Neuron (in vitro differentiated cells): Measurements from ENCODE around the gene BHLHE23.

Source experiments
- H2AFZ ChIP-seq: one replicate; pipeline ENCODE4 v1.6.1; 2013; ENCODE audit warnings: low read depth, mild to moderate bottlenecking, inconsistent platforms, low read length, moderate library complexity
- H3K27me3 ChIP-seq: one replicate; pipeline ENCODE4 v1.6.1; 2013; ENCODE audit warnings: low read length; ENCODE audit not compliant: insufficient read depth
- H3K36me3 ChIP-seq: one replicate; pipeline ENCODE4 v1.6.1; 2013; ENCODE audit warnings: low read length; ENCODE audit not compliant: insufficient read depth
- H3K4me1 ChIP-seq: one replicate; pipeline ENCODE4 v1.6.1; 2013; ENCODE audit warnings: low read length; ENCODE audit not compliant: insufficient read depth
- H3K4me3 ChIP-seq: 2 replicates; pipeline ENCODE4 v1.5.1; 2013; ENCODE audit warnings: mild to moderate bottlenecking, low read length, moderate library complexity
- H3K9me3 ChIP-seq: one replicate; pipeline ENCODE4 v1.6.1; 2013; ENCODE audit warnings: low read length

The BHLHE23 gene

DNA sequence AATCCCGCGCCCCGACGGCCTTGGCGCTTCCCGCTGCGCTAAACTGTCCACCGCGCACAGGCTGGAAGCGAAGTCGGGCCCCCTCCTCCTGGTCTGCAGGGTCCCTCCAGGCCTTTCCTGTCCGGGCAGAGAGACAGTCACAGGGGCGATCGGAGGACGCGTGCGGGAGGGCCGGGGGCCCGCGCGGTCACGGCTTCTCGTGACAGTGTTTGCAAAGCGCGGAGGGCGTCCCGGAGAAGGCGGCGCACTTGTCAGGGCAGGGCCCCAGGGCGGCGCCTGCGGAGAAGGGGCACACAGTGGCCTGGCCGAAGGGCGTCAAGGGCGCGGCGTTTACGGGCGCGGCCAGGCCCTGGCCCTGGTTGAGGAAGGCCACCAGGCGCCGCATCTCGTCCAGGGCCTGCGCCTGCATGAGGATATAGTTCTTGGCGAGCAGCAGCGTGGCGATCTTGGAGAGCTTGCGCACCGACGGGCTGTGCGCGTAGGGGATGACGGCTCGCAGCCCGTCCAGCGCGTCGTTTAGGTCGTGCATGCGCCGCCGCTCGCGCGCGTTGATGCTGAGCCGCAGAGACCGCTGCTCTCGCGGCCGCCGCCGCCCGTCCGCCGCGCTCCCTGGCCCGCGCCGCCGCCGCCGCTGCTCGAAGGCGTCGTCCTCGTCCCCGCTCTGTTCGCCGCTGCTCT, 763 bp downstream of the BHLHE23 start:
- Histone ChIP-seq H3K9me3 (no peaks in the 10 kb centered on the region), H3K4me3 (no peak overlapping the region), H3K27me3 (peaks cover 74% of the 10 kb centered on the region), H2AFZ (no peak overlapping the region), H3K36me3 (no peaks in the 10 kb centered on the region), H3K4me1 (peaks cover 7% of the 10 kb centered on the region)

- Histone ChIP-seq H3K36me3 (no peaks in the 10 kb centered on the region), H3K27me3 (peaks cover 80% of the 10 kb centered on the region), H3K9me3 (no peaks in the 10 kb centered on the region), H3K4me1 (peaks cover 7% of the 10 kb centered on the region), H2AFZ (no peak overlapping the region), H3K4me3 (no peak overlapping the region)
Observed at GRCh38 chr20:63005365-63005861, 1.4 kb downstream of the BHLHE23 start.

DNA sequence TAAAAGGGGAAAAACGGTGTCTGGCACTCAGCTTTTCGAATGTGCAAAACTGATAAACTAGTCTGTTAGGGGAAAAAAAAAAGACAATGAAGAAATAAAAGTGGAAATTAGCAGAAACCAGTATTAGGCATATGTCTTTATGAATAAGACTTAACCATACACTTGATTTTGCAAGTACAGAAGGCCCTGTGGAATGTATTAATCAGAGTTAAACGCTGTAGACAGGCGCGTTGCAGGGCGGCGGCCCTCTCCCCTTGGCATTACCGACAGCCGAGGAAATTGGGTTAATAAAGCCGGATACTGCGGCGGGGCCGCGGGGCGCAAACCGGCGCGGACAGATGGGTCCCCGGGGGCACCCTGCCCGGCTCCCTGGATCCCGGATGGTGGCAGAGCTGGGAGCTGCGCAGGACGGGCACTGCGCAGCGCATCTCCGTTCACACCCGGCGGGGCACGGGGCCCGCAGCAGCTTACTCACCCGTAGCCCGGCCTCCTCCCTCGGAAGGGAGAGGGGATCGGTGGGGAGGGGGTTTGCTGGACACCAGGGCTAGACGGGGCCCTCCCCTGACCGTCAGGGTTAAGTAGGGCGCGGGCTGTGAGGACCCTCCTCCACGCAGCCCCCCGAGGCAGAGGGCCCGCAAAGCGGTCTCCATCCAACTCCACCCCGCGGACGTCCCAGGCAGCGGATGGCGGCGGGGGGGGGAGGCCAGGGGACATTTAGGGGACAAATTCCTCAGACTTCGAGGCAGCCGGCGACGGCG, 2.0 kb downstream of the BHLHE23 start:
- H3K9me3 ChIP-seq, result peaks cover 4% of the 10 kb centered on the region
- no peaks in the 10 kb centered on the region for H3K36me3 ChIP-seq
- no peak overlapping the region for H2AFZ ChIP-seq
- H3K4me3 ChIP-seq, result no peak overlapping the region
- H3K27me3 ChIP-seq, result peaks cover 86% of the 10 kb centered on the region
- H3K4me1 ChIP-seq, result peaks cover 7% of the 10 kb centered on the region

- peaks cover 8% of the 10 kb centered on the region for H3K9me3 ChIP-seq
- no peak overlapping the region for H3K4me3 ChIP-seq
- H3K4me1 ChIP-seq, result peaks cover 5% of the 10 kb centered on the region
- peaks cover 92% of the 10 kb centered on the region for H3K27me3 ChIP-seq
- no peaks in the 10 kb centered on the region for H3K36me3 ChIP-seq
- H2AFZ ChIP-seq, result no peak overlapping the region
Observed at GRCh38 chr20:63003546-63003945, 3.2 kb downstream of the BHLHE23 start.

DNA sequence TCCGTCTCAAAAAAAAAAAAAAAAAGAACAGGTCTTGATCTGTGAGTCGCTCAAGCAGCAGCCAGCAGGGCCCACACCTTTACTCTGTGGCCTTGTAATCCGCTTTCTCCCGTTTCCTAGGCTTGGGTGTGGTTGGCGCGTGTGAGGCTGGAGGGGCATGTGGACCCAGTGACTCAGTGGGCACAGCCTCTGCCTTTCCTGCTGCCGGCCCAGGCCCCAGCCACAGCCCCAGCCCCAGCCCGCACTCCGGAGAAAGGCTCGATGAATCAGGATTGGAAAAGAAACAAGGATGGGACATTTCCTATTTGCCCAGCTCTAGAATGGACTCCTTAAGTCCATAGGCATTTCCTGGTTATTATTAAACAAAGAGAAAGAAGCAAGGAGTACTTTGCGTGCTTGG, 4.3 kb downstream of the BHLHE23 start:
- peaks cover 3% of the 10 kb centered on the region for H3K4me1 ChIP-seq
- peaks cover 8% of the 10 kb centered on the region for H3K9me3 ChIP-seq

DNA sequence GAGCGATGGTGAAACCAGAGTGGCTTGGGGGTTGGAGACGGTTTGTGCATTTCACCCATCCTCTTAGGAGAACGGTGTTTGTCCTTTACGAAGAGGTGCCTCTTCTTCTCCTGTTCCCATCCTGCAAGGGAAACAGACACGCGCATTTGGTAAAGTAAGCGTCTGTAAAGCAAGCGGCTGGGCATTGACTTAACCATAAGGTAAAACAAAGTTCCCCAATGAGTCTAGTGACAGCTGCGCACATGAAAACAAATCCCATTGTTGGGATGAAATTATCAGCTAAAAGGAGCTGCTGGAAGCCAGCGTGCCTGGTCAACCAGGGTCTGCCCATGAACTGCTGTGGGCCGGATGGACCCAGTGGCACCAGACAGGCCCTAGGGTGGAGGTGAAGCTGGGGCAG, 5.8 kb downstream of the BHLHE23 start:
- Histone ChIP-seq H3K4me3 (no peak overlapping the region), H3K36me3 (no peaks in the 10 kb centered on the region), H3K27me3 (peaks cover 90% of the 10 kb centered on the region)

More for the DNA sequence above, 4.3 kb downstream of the BHLHE23 start:
- H3K4me3 ChIP-seq, result no peak overlapping the region
- peaks cover 92% of the 10 kb centered on the region for H3K27me3 ChIP-seq
- no peaks in the 10 kb centered on the region for H3K36me3 ChIP-seq
- no peak overlapping the region for H2AFZ ChIP-seq

DNA sequence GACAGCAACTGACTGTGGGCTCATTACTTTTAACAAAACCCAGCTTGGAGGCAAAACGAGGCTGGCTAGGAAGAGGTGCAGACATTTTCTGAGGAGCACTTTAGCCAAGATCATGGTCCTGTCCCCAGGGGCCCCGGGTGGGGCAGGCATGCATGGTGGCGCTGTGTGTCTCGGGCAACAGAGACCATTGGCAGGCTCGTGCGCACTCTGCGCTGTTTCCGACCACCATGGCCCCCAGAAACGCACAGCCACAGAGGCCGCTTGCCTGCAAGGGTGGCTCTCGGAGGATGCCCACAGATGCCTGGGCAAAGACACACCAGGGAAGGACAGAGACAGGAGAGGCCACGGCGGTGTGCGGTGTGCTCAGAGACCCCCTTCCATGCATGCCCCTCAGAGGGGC, 6.7 kb downstream of the BHLHE23 start:
- Histone ChIP-seq H3K4me1 (peaks cover 8% of the 10 kb centered on the region), H2AFZ (no peak overlapping the region), H3K27me3 (peaks cover 88% of the 10 kb centered on the region), H3K36me3 (no peaks in the 10 kb centered on the region), H3K9me3 (peaks cover 8% of the 10 kb centered on the region), H3K4me3 (no peak overlapping the region)

More for the DNA sequence above, 5.8 kb downstream of the BHLHE23 start:
- Histone ChIP-seq H3K4me1 (no peaks in the 10 kb centered on the region), H3K9me3 (peaks cover 8% of the 10 kb centered on the region), H2AFZ (no peak overlapping the region)

DNA sequence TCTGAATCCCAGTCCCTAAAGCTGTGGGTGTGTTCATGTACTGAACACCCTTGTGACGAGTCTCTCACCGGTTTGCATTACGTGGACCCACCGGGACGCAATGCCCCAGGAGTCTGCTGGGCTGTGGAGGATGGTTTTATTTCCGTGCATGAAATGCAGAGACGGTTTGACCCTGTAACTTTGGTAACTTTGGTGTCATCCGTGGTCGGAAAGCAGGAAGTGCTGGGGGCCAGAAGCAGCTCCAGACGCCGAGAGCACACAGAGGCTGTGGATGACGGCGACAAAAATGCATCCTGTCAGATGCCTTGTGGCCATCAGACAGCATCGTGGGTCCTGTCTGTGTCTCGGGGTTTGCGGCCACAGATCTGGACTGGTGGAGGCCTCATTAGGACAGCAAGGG, 7.2 kb downstream of the BHLHE23 start:
- Histone ChIP-seq H2AFZ (no peak overlapping the region), H3K4me1 (peaks cover 13% of the 10 kb centered on the region), H3K4me3 (no peak overlapping the region), H3K9me3 (peaks cover 8% of the 10 kb centered on the region), H3K27me3 (peaks cover 88% of the 10 kb centered on the region), H3K36me3 (no peaks in the 10 kb centered on the region)

DNA sequence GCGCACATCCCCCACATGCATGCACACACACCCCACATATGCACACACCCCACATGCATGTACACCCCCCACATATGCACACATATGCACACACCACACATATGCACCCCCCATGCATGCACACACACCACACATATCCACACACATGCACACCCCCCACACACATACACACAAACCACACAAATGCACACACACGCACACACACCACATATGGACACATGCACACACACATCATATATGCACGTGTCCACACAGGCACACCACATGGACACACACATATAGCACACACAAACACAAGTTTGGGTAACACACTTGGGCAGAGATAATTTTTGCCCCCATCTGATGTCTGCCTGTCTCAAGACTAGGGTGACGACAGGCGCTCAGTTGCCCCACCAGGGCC, 8.3 kb downstream of the BHLHE23 start:
- H3K36me3 ChIP-seq, result no peaks in the 10 kb centered on the region
- H3K4me1 ChIP-seq, result peaks cover 15% of the 10 kb centered on the region
- H3K4me3 ChIP-seq, result no peak overlapping the region
- H3K9me3 ChIP-seq, result peaks cover 8% of the 10 kb centered on the region
- peaks cover 86% of the 10 kb centered on the region for H3K27me3 ChIP-seq
- no peak overlapping the region for H2AFZ ChIP-seq

GRCh38 chr20:62997417-62998035, 9.2 kb downstream of the BHLHE23 start:
- Histone ChIP-seq H2AFZ (no peak overlapping the region), H3K4me1 (peaks cover 15% of the 10 kb centered on the region), H3K4me3 (no peak overlapping the region), H3K9me3 (peaks cover 8% of the 10 kb centered on the region), H3K36me3 (no peaks in the 10 kb centered on the region), H3K27me3 (peaks cover 79% of the 10 kb centered on the region)

GRCh38 chr20:62996596-62996982, 10.2 kb downstream of the BHLHE23 start:
- peaks cover 8% of the 10 kb centered on the region for H3K9me3 ChIP-seq
- peaks cover 15% of the 10 kb centered on the region for H3K4me1 ChIP-seq
- H3K27me3 ChIP-seq, result peaks cover 79% of the 10 kb centered on the region
- H2AFZ ChIP-seq, result no peak overlapping the region
- no peaks in the 10 kb centered on the region for H3K36me3 ChIP-seq
- H3K4me3 ChIP-seq, result no peak overlapping the region

DNA sequence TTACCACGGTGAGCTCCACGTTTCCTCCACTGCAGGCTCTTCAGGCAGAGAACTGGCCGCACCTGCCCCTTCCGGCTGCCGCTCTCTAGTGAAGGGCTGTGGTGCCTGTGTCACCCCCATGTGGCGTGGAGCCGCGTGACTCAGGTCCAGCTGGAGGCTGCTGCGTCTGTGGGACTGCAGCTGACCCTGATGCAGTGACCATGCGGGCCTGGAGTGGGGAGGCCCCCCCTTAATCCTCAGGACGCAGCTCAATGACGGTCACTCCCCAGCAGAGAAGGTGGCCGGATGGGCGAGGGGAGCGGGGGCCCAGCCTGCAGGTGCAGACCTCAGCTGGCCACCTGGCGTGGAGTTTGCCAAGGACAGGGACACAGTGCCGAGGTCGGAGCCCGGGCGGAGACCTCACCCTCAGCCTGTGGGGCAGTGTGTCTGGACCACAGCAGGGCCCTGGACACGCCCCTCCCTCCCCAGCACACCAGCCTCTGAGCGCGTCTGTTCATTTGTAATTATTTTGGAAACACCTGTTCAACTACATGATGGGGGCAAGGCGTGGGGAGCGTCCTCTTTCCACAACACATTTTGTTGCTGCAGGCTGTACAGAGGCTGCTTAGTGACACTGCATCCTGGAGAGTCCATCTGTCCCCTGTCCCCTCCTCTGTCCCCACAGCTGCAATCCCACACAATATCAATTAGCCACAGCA, 10.7 kb downstream of the BHLHE23 start:
- Histone ChIP-seq H3K4me1 (peaks cover 15% of the 10 kb centered on the region), H2AFZ (no peak overlapping the region), H3K9me3 (peaks cover 8% of the 10 kb centered on the region), H3K27me3 (peaks cover 80% of the 10 kb centered on the region), H3K36me3 (no peaks in the 10 kb centered on the region), H3K4me3 (no peak overlapping the region)

DNA sequence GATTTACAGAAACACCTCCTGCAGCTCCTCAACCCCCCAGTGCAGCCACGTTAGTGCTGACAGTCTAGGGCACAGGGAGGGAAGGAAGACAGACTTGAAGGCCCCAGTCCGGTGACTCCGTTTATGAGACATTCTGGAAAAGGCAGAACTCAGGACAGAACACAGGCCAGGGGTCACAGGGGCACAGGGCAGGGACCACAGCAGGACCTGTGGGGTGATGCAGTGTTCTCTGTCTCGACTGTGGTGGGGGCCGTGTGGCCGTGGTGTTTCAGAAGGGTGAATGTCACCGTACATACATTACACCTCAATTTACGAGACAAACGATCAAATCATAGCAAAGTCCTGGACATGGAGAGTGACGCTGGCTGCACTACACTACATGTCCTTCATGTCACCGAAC, 11.3 kb downstream of the BHLHE23 start:
- Histone ChIP-seq H2AFZ (no peak overlapping the region), H3K9me3 (peaks cover 8% of the 10 kb centered on the region), H3K4me1 (peaks cover 15% of the 10 kb centered on the region), H3K27me3 (peaks cover 77% of the 10 kb centered on the region), H3K36me3 (no peaks in the 10 kb centered on the region), H3K4me3 (no peak overlapping the region)
